Gastrocnemius medialis (tissue), 4 donors: ENCODE data around the gene OS9. TPM values are rescaled to one million over a fixed set of nuclear protein-coding genes. Genes with fewer than 3 reads are reported as not detected.

Source experiments
- ATAC-seq, 2 donors: fragments of 150-250 bp; one replicate each; pipeline ENCODE4 v1.9.1; 2016
- DNase-seq, 2 donors: peaks; one replicate each; pipeline ENCODE4 v3.0.0-alpha.2; 2019
- H3K27ac ChIP-seq, 4 donors: fragments of 200-600 bp; sonication (generic); 1 replicate in 1 of 4; 2 replicates in 3 of 4; pipeline ENCODE4 v1.5.1; 2016 to 2018; ENCODE audit warnings: mild to moderate bottlenecking in 2 of 4, moderate library complexity in 1 of 4
- H3K27me3 ChIP-seq, 3 donors: fragments of 200-600 bp; sonication (generic) in 2 of 3; 1 replicate in 1 of 3; 2 replicates in 2 of 3; pipeline versions ENCODE4 v1.5.1 to v1.6.0; 2016 to 2019; ENCODE audit warnings: mild to moderate bottlenecking in 1 of 3, moderate library complexity in 1 of 3
- H3K36me3 ChIP-seq, 2 donors: fragments of 200-600 bp; sonication (generic) in 1 of 2; one replicate each; pipeline ENCODE4 v1.5.1; 2017 to 2018
- H3K4me1 ChIP-seq, 2 donors: fragments of 200-600 bp; sonication (generic) in 1 of 2; one replicate each; pipeline ENCODE4 v1.5.1; 2016 to 2017; ENCODE audit warnings: mild to moderate bottlenecking in 2 of 2
- H3K4me3 ChIP-seq, 4 donors: fragments of 200-600 bp; sonication (generic) in 3 of 4; 1 replicate in 1 of 4; 2 replicates in 3 of 4; pipeline ENCODE4 v1.5.1; 2016 to 2019; ENCODE audit warnings: mild to moderate bottlenecking in 2 of 4
- H3K9me3 ChIP-seq, 3 donors: fragments of 200-600 bp; sonication (generic) in 2 of 3; 1 replicate in 1 of 3; 2 replicates in 2 of 3; pipeline ENCODE4 v1.5.1; 2016 to 2019
- POLR2A ChIP-seq, 2 donors: fragments of 450-650 bp; IDR thresholded peaks; one replicate each; pipeline ENCODE4 v1.6.1; 2017; ENCODE audit warnings: antibody characterized with exemption in 2 of 2, mild to moderate bottlenecking in 2 of 2, moderate library complexity in 2 of 2
- in situ Hi-C, 4 donors: fragments of 200-750 bp; cut with MboI; loops; one replicate each; pipeline versions ENCODE4 v1.15.0 to v1.8.0; 2017; ENCODE audit warnings: low sequenced_read_pairs in 4 of 4
- intact Hi-C: fragments of 100-400 bp; cut with DNase I; formaldehyde crosslinking; loops from one replicate; pipeline ENCODE4 v1.15.1; 2023; ENCODE audit warnings: low total_unique reads
- total RNA-seq, 4 donors: library from RNA; depleted of rRNA; stranded (reverse); fragments of >200 nt; gene quantifications; one replicate each; pipeline versions ENCODE4 v1.1.0 to v1.2.3, GENCODE V29; 2016
- TF ChIP-seq, protein P1 (sequence below), 5 experiments: fragments of 450-650 bp in 3 of 5; fragments of 200-600 bp in 2 of 5; sonication (generic) in 2 of 5; IDR thresholded peaks in 4 of 5; conservative IDR thresholded peaks in 1 of 5; 1 replicate in 4 of 5; 2 replicates in 1 of 5; pipeline ENCODE4 v1.5.1; 2016 to 2019; ENCODE audit warnings: antibody characterized with exemption in 5 of 5, mild to moderate bottlenecking in 3 of 5, moderate library complexity in 3 of 5

OS9 gene
- total RNA-seq, 4 donors from 2014 or later, result 77.0 to 152 (median 106) TPM

DNA sequence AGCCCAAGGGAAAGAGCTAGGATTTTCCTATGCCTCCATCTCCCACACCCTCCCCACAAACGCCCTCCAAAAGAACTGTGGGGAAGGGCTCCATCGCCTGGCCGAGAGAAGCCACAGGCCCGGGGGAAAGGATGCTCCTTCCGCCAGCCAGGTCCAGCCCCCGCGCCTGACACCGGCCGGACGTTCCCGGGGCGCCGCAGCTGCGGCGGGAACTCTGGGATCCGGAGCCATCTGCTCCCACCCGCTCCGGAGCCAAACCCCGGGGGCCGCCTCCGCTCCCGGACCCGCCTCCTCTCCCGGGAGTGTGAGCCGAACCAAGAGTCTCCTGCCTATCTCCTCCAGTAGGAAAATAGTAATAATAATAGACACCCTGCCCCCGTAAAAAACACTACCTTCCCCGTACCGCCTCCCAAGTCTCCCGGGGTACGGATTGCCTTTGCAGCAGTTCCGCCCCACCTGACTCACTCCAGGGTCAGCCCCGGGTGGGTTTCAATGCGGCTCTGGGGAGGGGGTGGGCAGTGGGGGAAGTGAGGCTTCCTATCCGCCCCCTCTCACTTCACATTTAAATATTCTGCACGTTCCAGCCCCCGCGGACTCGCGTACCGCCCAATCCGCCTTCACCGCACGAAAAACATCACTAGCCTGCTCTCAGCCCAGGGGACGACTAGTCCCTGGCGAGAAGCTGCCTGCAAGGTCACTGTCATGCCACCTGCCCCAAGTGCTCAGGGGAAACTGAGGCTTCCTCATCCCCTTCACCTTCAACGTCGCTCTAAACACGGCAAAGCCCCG is 42.2 kb downstream of the OS9 start:
- in situ Hi-C loops, result no loop called here
- Histone ChIP-seq H3K9me3 (no peaks in the 10 kb centered on the region), H3K27me3 (peaks cover 46 to 55% (median 52%) of the 10 kb centered on the region in 3 donors), H3K27ac (peak overlapping the region; percentile 8 to 66 (median 56)), H3K4me1 (peaks cover 7 to 27% of the 10 kb centered on the region in 2 donors), H3K36me3 (no peaks in the 10 kb centered on the region), H3K4me3 (peak overlapping the region; percentile 4 to 47 (median 24))
- DNase-seq (no peak), ATAC-seq (peak in 1 of 2 donors; percentile 37)
- intact Hi-C loops, result no loop called here
- TF ChIP-seq, protein P1, sequence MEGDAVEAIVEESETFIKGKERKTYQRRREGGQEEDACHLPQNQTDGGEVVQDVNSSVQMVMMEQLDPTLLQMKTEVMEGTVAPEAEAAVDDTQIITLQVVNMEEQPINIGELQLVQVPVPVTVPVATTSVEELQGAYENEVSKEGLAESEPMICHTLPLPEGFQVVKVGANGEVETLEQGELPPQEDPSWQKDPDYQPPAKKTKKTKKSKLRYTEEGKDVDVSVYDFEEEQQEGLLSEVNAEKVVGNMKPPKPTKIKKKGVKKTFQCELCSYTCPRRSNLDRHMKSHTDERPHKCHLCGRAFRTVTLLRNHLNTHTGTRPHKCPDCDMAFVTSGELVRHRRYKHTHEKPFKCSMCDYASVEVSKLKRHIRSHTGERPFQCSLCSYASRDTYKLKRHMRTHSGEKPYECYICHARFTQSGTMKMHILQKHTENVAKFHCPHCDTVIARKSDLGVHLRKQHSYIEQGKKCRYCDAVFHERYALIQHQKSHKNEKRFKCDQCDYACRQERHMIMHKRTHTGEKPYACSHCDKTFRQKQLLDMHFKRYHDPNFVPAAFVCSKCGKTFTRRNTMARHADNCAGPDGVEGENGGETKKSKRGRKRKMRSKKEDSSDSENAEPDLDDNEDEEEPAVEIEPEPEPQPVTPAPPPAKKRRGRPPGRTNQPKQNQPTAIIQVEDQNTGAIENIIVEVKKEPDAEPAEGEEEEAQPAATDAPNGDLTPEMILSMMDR (IDR thresholded peaks at IDR 0.05 in 4 of 5, conservative IDR thresholded peaks at IDR 0.05 in 1 of 5), result peak in 3 of 5 experiments; percentile 11 to 15 (median 14)
- peak in 1 of 2 donors; percentile 13 for TF ChIP-seq POLR2A (IDR thresholded peaks at IDR 0.05)

DNA sequence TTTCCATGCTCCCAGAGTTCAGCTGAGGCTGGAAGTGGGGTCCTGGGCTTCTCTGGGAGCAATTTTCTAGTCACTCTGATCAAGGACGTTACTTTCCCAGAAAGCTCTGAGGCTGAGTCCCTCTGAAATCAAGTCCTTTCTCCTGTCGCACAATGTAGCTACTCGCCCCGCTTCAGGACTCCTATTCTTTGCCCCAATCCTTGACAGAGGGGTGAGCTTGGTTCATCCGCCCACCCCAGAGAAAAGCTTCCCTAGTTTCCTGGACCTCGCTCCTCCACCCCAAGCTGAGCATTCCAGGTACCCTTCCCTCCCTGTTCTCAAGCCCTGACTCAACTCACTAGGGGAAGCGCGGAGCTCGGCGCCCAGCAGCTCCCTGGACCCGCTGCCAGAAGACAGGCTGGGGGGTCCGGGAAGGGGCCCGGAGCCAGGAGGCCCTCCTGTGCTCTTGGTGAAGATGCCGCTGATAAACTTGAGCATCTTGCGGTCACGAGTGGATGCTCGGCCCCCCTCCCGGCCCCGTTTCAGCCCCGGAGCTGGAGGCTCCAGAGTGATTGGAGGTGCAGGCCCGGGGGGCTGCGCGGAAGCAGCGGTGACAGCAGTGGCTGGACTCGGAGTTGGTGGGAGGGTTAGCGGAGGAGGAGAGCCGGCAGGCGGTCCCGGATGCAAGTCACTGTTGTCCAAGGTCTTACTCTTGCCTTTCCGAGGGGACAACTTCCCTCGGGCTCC is 43.0 kb downstream of the OS9 start:
- ATAC-seq (no peak), DNase-seq (no peak)
- intact Hi-C loops, result no loop called here
- Histone ChIP-seq H3K9me3 (no peaks in the 10 kb centered on the region), H3K36me3 (no peaks in the 10 kb centered on the region), H3K4me3 (peak overlapping the region; percentile 23 to 49 (median 38)), H3K4me1 (peaks cover 7 to 27% of the 10 kb centered on the region in 2 donors), H3K27me3 (peaks cover 46 to 55% (median 52%) of the 10 kb centered on the region in 3 donors), H3K27ac (peak overlapping the region; percentile 8 to 66 (median 56))
- in situ Hi-C loops, result no loop called here
- TF ChIP-seq, protein P1 (IDR thresholded peaks at IDR 0.05 in 4 of 5, conservative IDR thresholded peaks at IDR 0.05 in 1 of 5), result no peak
- no peak for TF ChIP-seq POLR2A (IDR thresholded peaks at IDR 0.05)

DNA sequence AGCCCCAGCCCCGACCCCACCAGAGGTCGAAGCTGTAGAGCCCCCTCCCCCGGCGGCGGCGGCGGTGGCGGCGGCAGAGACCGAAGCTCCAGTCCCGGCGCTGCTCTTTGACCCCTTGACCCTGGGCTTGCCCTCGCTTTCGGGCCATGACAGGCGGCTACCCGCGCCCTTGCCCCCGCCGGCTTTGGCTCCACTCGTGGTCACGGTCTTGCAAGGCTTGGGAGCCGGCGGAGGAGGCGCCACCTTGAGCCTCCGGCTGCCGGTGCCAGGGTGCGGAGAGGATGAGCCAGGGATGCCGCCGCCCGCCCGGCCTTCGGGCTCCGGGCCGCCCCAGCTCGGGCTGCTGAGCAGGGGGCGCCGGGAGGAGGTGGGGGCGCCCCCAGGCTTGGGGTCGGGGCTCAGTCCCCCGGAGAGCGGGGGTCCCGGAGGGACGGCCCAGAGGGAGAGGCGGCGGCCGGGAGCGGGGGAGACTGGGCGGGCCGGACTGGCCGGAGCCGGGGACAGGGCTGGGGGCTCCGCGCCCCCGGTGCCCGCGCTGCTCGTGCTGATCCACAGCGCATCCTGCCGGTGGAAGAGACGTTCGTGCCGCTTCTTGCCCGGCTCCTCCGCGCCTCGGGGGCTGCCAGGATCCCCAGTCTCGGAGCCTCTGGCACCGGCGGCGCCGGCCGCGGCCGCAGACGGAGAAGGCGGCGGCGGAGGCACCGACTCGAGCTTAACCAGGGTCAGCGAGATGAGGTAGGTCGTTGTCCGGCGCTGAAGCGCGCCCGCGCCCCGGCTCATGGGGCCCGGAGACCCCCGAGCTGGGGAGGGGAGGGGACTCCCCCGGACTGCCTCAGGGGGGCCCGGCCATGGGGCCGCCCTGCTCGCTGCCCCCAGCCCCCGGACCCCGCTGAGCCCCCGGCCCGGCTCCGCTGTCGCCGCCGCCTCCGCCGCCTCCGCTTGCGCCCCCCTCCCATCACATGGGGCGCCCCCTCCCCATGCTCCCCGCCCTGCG is 43.8 kb downstream of the OS9 start:
- H3K36me3 ChIP-seq, result no peaks in the 10 kb centered on the region
- in situ Hi-C loops, result no loop called here
- intact Hi-C loops, result no loop called here
- ATAC-seq (no peak), DNase-seq (no peak)
- peaks cover 46 to 55% (median 47%) of the 10 kb centered on the region in 3 donors for H3K27me3 ChIP-seq
- peaks cover 7 to 27% of the 10 kb centered on the region in 2 donors for H3K4me1 ChIP-seq
- peak overlapping the region; percentile 23 to 49 (median 47) for H3K4me3 ChIP-seq
- TF ChIP-seq, protein P1 (IDR thresholded peaks at IDR 0.05 in 4 of 5, conservative IDR thresholded peaks at IDR 0.05 in 1 of 5), result no peak
- TF ChIP-seq POLR2A (IDR thresholded peaks at IDR 0.05), result no peak
- H3K27ac ChIP-seq, result peak overlapping the region; percentile 36 to 66 (median 56)
- no peaks in the 10 kb centered on the region for H3K9me3 ChIP-seq

DNA sequence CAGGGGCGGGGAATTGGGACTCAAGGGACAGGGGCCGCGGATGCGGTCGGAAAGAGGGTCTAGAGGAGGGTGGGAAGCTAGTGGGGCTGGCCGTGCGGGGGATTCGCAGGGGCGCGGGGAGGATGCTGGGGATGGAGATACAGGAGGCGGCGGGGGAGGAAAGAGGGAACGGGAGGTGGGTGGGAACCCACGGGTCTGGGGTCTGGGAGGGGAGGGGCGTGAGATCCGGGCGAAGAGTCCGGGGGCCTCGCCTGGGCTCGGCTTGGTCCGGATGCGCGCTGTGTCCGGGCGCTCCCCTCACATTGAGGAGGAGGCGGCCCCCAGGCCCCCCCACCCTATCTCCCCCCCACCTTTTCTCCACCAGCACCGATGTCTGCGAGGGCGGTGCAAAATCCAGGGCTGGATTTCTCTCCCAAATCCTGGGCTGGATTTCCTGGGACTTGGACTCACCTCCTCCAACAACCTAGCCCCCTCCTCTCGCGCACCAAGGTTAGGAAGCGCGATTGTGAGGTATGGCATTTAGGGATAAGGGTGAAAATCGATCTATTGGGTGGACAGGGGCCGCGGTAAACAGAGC is 44.8 kb downstream of the OS9 start, which contains the start of gene AGAP2:
Gene AGAP2, minus strand, starts transcription at position 82 of the 577 bp plus-strand sequence. CDS start 496 bp downstream, outside the sequence.
- H3K4me1 ChIP-seq, result peaks cover 7 to 27% of the 10 kb centered on the region in 2 donors
- H3K27me3 ChIP-seq, result peaks cover 46 to 55% (median 47%) of the 10 kb centered on the region in 3 donors
- intact Hi-C loops, result no loop called here
- peak within 1 kb of the TSS; percentile 41 to 66 (median 58) for H3K27ac ChIP-seq
- no peaks in the 10 kb centered on the region for H3K36me3 ChIP-seq
- H3K9me3 ChIP-seq, result no peaks in the 10 kb centered on the region
- no peak for ATAC-seq
- no peak for DNase-seq
- TF ChIP-seq POLR2A (IDR thresholded peaks at IDR 0.05), result no peak
- TF ChIP-seq, protein P1 (IDR thresholded peaks at IDR 0.05 in 4 of 5, conservative IDR thresholded peaks at IDR 0.05 in 1 of 5), result no peak
- in situ Hi-C loops, result no loop called here
- H3K4me3 ChIP-seq, result peak within 1 kb of the TSS; percentile 23 to 49 (median 47)
